GM18526 (cell line): Measurements from ENCODE around the gene USP30.

ENCODE experiments used
- POLR2A ChIP-seq: IDR thresholded peaks from 3 replicates; pipeline ENCODE4 v1.6.1; 2011; ENCODE audit not compliant: insufficient read length; ENCODE audit errors: extremely low read depth

The USP30 gene

DNA sequence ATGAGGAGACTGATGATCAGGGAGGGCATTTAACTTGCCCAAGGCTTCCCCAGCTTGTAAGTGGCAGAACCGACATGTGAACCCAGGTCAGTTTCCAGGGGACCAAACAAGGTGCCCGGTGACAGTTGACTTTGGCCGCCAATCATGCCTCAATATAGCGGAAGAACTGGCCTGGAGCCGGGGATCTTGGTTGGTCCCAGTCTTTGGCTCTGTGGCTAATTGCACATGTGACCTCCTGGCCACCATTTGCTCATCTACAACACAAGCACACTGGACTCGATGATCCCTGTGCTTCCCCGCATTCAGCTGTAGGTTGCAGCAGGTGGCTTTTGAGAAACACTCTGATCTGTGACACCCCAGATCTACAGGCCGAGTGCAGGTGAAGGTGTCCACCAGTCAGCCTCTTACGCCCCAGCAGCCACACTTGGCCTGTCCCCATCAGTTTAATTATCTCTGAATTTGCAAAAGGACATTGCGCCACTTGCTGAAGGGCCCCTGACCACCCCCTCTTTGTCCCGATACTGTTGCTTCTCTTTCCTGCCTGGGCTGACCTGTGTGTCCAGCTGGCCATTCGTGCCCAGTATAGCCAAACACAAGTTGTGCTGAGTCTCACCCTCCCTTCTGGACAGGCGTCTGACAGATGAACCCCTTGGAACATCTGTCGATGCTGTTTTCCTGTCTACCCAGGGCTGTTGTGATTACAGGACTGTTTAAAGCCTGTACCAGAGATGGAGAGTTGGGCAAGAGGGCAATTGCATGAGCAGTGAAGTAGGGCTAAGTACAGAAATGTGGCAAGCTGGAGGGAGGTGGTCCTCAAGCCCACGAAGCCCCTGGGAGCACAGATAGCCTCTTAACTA lies 78.1 kb downstream of the USP30 start:
- TF ChIP-seq POLR2A, result no peak

DNA sequence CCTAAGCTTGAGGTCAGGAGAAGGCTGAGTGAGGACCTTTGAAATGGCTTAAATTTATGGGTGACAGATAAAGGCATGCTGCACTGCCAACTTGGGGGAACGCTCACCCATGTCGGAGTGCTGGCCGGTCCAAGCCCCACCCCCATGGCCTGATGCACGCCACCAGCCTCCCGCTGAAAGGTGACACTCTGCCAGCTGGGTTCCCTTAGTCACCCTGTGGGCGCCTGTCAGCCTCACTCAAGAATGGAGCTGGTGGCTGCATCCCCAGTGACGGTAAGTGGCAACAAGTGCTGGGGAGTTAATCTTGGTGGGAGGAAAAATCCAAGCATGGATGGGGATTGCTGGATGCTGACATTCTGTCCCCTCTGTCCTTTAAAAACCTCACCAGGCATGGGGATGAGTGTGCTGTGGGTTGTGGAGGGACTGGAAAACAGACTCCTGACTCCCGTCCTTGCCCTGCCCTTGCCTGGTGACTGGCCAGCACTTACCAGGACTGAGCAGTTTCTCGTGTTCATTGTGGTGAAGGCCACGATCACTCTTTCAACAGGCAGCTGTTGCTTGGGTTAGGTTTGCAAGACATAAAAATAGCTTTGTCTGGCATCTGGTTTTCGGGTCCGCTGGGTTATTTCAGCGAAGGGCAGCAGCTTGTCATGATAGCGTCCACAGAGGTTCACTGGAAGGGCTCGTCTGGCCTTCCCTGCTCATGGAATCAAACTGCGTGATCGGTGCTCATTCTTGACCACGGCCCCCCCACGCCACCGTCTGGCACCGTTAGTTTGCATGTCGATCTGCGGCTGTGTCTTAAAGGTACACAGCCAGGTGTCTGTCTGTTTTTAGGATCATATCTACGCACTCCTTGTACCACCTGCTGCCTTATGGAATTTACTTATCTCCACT lies 79.0 kb downstream of the USP30 start:
- TF ChIP-seq POLR2A, result no peak

DNA sequence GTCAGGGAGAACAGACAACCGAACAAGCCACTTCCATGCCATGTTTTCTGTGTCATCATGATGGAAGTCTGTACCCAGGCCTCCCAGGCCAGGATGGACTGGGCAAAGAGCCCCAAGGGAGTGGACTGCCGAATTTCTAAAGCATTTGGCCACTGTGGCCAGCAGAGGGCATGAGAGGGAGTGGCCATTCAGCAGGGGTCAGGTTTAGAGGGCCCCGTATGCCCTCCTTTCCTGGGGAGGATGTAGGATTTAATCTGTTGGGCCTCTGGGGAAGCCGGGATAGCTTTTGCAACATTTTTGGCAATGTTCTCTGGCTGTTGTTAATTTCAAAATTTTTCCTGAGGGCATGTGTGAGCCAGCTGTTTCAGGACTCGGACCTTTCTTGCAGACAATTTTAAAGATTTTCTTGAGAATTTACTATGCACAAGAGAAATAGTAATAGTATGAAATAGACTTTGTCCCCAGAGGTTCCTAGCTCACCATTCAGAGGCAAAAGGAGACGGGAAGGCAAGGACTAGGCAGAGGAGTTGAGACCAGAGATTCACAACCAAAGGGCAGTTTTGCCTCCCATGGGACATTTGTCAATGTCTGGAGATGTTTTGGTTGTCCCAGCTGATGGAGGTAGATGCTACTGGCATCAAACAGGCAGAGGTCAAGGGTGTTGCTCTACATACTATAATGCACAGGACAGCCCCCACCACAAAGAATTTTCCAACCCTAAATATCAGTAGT lies 82.0 kb downstream of the USP30 start:
- TF ChIP-seq POLR2A, result no peak

DNA sequence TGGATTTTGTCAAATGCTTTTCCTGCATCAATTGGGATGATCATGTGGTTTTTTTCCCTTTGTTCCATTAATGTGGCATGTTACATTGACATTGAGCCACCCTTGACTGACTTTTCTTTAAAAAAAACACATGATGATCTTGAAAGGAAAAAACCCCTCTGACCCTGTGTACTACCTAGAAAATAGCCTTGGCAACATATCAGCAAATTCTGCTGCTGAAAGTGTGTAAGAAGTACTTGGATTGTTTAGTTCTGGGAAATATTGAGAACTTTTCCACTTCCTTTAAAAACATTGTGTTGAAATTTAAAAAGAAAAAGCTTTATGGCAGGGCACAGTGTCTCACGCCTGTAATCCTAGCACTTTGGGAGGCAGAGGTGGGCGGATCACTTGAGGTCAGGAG lies 84.7 kb downstream of the USP30 start:
- no peak for TF ChIP-seq POLR2A
